ENCODE data around the gene ARRDC5. TPM values are rescaled to one million over a fixed set of nuclear protein-coding genes. Genes with fewer than 3 reads are reported as not detected.
"Not testable (repeated sequence)": the region's sequence is repeated elsewhere in the genome, so short reads cannot be mapped to it uniquely, and the experiment has no call there.

The ARRDC5 gene
- total RNA-seq, 1 experiment from 2014 or later = not detected

- TF ChIP-seq ZNF532 (CRISPR knock-in tag; IDR thresholded peaks at IDR 0.05; ENCODE audit: borderline replicate concordance) (no peak), GTF2I (CRISPR knock-in tag; conservative IDR thresholded peaks at IDR 0.05) (no peak), ZBTB43 (CRISPR knock-in tag; IDR thresholded peaks at IDR 0.05) (no peak), ZNF423 (CRISPR knock-in tag; IDR thresholded peaks at IDR 0.05) (no peak)
Measured at GRCh38 chr19:4891066-4891465, 11.6 kb downstream of the ARRDC5 start (continued).

- Mint-ChIP-seq H3K27ac (no peak overlapping the region), H3K4me1 (no peaks in the 10 kb centered on the region), H3K4me3 (no peak overlapping the region), H3K9me3 (no peaks in the 10 kb centered on the region), H3K36me3 (no peaks in the 10 kb centered on the region), H3K27me3 (ENCODE audit: low read depth) (peaks cover 50% of the 10 kb centered on the region)
- ATAC-seq = no peak
- ChIA-PET CTCF (interaction anchor here (0.6 to 1.3 kb wide), 2 partner anchors 16 to 1157 kb away, joined by 3 to 4 read pairs; no protein-coding TSS in a partner anchor), POLR2A (no interaction called here)
- DNase-seq (ENCODE audit: low spot score) = no peak
- TF ChIP-seq ZNF317 (CRISPR knock-in tag; IDR thresholded peaks at IDR 0.05; ENCODE audit: borderline replicate concordance, low read depth) (no peak), ZNF512 (CRISPR knock-in tag; IDR thresholded peaks at IDR 0.05; ENCODE audit: borderline replicate concordance) (no peak), TCF7 (CRISPR knock-in tag; IDR thresholded peaks at IDR 0.05; ENCODE audit: low read depth) (no peak), FOXJ3 (CRISPR knock-in tag; IDR thresholded peaks at IDR 0.05; ENCODE audit: borderline replicate concordance) (no peak), ZNF416 (CRISPR knock-in tag; IDR thresholded peaks at IDR 0.05) (no peak), ZNF232 (CRISPR knock-in tag; IDR thresholded peaks at IDR 0.05) (no peak), NR2C2 (CRISPR knock-in tag; IDR thresholded peaks at IDR 0.05) (no peak), EMX1 (CRISPR knock-in tag; IDR thresholded peaks at IDR 0.05) (no peak), GABPB1 (CRISPR knock-in tag; IDR thresholded peaks at IDR 0.05) (no peak), CREB1 (CRISPR knock-in tag; IDR thresholded peaks at IDR 0.05) (no peak), MYBL2 (CRISPR knock-in tag; IDR thresholded peaks at IDR 0.05) (no peak), E2F4 (CRISPR knock-in tag; IDR thresholded peaks at IDR 0.05; ENCODE audit: borderline replicate concordance, low read depth) (no peak), FOXP4 (CRISPR knock-in tag; IDR thresholded peaks at IDR 0.05) (no peak), ATF3 (CRISPR knock-in tag; conservative IDR thresholded peaks at IDR 0.05) (no peak), ZNF396 (CRISPR knock-in tag; IDR thresholded peaks at IDR 0.05; ENCODE audit: borderline replicate concordance) (no peak), ESRRA (CRISPR knock-in tag; IDR thresholded peaks at IDR 0.05; ENCODE audit: borderline replicate concordance) (no peak)
Measured at GRCh38 chr19:4889034-4889815, 13.5 kb downstream of the ARRDC5 start.

- H3K4me1 Mint-ChIP-seq; H3K9me3 Mint-ChIP-seq; CTCF ChIA-PET; DNase-seq (ENCODE audit: low spot score); ATAC-seq; H3K36me3 Mint-ChIP-seq; H3K27ac Mint-ChIP-seq; POLR2A ChIA-PET; H3K4me3 Mint-ChIP-seq: not testable (repeated sequence)
- H3K27me3 Mint-ChIP-seq (ENCODE audit: low read depth) = peaks cover 38% of the 10 kb centered on the region
Measured at GRCh38 chr19:4887803-4888202, 14.9 kb downstream of the ARRDC5 start.

- DNase-seq (ENCODE audit: low spot score); H3K36me3 Mint-ChIP-seq; CTCF ChIA-PET; H3K4me3 Mint-ChIP-seq; H3K4me1 Mint-ChIP-seq; POLR2A ChIA-PET; H3K27ac Mint-ChIP-seq; ATAC-seq; H3K9me3 Mint-ChIP-seq: not testable (repeated sequence)
- peaks cover 10% of the 10 kb centered on the region for H3K27me3 Mint-ChIP-seq (ENCODE audit: low read depth)
Measured at GRCh38 chr19:4884993-4885392, 17.7 kb downstream of the ARRDC5 start.

Data from WTC11 (cell line).